Mesodermal cell (in vitro differentiated cells): ENCODE measurements around the gene PDE6A.

Source experiments
- H3K27ac ChIP-seq: 2 replicates; pipeline ENCODE4 v1.7.0; 2013; ENCODE audit warnings: mild to moderate bottlenecking, low read depth, low read length, moderate library complexity; ENCODE audit not compliant: severe bottlenecking
- H3K36me3 ChIP-seq: 2 replicates; pipeline ENCODE4 v1.7.1; 2013; ENCODE audit warnings: mild to moderate bottlenecking, low read length, moderate library complexity; ENCODE audit not compliant: control insufficient read depth, insufficient read depth
- H3K4me1 ChIP-seq: one replicate; pipeline ENCODE4 v1.7.1; 2013; ENCODE audit warnings: mild to moderate bottlenecking, low read length; ENCODE audit not compliant: insufficient read depth, control insufficient read depth, poor library complexity, severe bottlenecking
- H3K4me3 ChIP-seq: 2 replicates; pipeline ENCODE4 v1.7.0; 2013; ENCODE audit warnings: low read length, control low read depth, mild to moderate bottlenecking; ENCODE audit not compliant: insufficient read depth, poor library complexity, severe bottlenecking; ENCODE audit errors: extremely low read depth
- H3K9me3 ChIP-seq: 2 replicates; pipeline ENCODE4 v1.7.1; 2013; ENCODE audit warnings: mild to moderate bottlenecking, low read length, moderate library complexity; ENCODE audit not compliant: control insufficient read depth
- WGBS, 2 experiments: methylation state at CpG; one replicate each; pipeline ENCODE4 v1.1.5; 2013; ENCODE audit warnings: missing lambda C conversion rate in 2 of 2; ENCODE audit not compliant: insufficient coverage in 2 of 2; 5-methylcytosine and 5-hydroxymethylcytosine counted together

The PDE6A gene

DNA sequence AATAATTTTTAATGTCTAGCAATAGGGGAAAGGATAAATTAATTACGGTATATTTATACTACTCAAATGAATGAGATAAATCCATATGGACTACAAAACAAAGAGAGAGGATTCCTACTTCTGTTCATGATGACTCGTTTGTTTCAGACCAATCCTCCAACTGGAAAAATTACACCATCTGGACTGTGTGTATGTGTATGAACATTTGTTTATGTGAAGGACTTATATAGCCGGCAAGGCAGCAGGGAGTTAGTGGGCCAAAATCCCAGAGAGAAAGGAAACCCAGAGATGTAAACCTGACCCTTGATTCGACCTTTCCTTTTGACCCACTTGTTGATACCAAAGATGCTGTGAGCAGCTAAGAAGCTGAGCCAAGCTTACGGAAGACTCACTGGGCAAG, 20.1 kb downstream of the PDE6A start:
- H3K36me3 ChIP-seq, result no peaks in the 10 kb centered on the region
- H3K9me3 ChIP-seq, result no peaks in the 10 kb centered on the region
- no peak overlapping the region for H3K4me3 ChIP-seq
- H3K4me1 ChIP-seq, result no peaks in the 10 kb centered on the region
- H3K27ac ChIP-seq, result no peak overlapping the region
- WGBS, 2 experiments, result 87 to 96% methylated on average over 3 to 4 of the region's 5 CpGs

DNA sequence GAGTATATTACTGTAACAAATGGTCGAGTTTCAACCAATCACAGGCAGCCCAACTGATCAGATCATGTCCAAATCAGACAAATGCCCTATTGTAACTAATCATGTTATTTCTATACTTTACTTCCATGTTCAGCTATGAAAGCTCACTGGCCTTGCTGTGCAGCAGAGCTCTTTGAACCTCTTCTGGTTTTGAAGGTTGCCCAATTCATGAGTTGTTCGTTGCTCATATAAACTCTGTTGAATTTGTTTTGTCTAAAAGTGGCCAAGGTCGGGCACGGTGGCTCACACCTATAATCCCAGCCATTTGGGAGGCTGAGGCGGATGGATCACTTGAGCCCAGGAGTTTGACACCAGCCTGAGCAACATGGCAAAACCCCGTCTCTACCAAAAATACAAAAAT, 21.6 kb downstream of the PDE6A start:
- Histone ChIP-seq H3K4me3 (no peak overlapping the region), H3K36me3 (no peaks in the 10 kb centered on the region), H3K27ac (no peak overlapping the region), H3K4me1 (no peaks in the 10 kb centered on the region), H3K9me3 (no peaks in the 10 kb centered on the region)
- 85 to 95% methylated on average over 4 to 5 of the region's 6 CpGs for WGBS, 2 experiments

DNA sequence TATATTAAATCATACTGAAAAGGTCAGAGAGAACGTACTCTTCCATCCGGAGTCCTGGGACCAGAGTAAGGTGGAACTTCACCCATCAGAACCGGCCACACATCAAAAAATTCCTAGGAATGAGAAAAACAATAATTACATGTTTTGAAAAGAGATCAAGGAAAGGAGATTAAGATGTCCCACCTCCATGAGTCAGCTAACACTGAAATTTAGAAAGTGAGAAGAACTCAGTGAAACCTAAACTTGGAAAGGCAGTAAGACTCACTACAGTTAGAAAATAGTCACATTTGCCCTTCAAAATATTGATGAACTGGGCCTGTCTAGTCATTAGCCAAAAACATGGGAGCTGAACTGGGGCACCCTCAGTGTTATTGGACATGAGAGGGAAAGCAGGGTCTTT, 23.0 kb downstream of the PDE6A start:
- Histone ChIP-seq H3K9me3 (no peaks in the 10 kb centered on the region), H3K27ac (no peak overlapping the region), H3K4me3 (no peak overlapping the region), H3K4me1 (no peaks in the 10 kb centered on the region), H3K36me3 (no peaks in the 10 kb centered on the region)
- WGBS, 2 experiments, result no CpG with 5 or more reads among the region's 3 CpGs

DNA sequence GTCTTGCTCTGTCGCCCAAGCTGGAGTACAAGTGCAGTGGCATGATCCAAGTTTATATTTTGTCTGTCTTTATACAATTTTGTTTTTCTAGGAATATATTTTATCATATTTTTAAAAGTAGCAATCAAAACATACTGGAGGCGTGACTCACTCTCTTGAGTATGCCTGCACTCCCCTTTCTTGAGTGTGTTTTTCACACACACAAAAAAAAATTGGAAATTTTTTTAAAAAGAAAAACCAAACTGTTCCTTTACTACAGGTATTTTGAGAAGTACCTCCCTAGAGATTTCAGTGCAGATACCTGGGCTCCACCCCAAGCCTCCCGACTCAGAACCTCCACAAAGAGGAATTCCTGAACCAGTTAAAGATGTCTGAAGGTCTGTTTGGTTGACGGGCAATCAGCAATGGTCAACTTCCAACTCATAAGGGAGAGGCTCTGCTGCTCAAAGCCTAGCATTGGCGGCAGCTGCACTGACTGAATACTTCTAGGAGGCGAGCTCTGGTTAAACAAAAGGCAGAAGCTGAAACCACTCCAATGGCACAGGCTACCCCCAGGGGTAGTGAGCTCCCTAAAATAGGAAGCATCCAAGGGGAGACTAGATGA, 27.4 kb downstream of the PDE6A start:
- WGBS, 2 experiments, result 90 to 100% methylated on average over 2 to 3 of the region's 6 CpGs
- no peak overlapping the region for H3K27ac ChIP-seq

DNA sequence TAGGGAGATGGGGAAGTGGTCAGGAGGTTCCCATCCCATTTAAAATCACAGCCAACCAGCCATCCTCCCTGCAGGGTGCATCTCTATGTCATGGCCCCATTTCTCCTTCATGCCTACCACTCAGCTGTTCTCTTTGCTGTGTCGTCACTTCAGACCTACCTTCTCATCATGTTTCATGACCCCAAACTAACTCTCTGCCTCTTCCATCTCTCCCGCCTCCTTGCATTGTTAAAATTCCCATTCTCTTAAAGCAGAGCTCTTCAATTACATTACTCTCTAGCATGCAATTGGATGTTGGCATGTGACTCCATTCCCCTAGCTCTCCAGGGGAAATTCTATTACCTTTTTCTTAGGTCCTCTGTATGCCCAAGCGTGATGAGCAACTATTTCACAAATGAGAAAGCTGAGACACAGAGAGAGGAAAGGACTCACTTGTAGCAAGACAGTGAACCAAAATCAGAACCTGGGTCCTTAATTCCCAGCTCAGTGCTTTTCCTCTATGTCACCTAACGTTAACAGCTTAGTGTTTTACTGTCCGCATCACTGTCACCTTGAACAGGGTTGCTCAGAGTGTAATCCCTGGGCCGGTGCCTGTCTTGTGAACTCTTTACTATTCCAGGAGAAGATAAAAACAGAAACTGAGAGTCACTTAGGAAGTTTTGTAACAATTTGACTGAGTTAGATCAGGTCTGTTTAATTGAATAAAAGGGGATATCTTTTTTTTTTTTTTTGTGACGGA, 28.1 kb downstream of the PDE6A start:
- H3K27ac ChIP-seq, result no peak overlapping the region

More for the DNA sequence above, 27.4 kb downstream of the PDE6A start:
- peaks cover 16% of the 10 kb centered on the region for H3K4me1 ChIP-seq
- no peaks in the 10 kb centered on the region for H3K36me3 ChIP-seq
- no peak overlapping the region for H3K4me3 ChIP-seq
- no peaks in the 10 kb centered on the region for H3K9me3 ChIP-seq

DNA sequence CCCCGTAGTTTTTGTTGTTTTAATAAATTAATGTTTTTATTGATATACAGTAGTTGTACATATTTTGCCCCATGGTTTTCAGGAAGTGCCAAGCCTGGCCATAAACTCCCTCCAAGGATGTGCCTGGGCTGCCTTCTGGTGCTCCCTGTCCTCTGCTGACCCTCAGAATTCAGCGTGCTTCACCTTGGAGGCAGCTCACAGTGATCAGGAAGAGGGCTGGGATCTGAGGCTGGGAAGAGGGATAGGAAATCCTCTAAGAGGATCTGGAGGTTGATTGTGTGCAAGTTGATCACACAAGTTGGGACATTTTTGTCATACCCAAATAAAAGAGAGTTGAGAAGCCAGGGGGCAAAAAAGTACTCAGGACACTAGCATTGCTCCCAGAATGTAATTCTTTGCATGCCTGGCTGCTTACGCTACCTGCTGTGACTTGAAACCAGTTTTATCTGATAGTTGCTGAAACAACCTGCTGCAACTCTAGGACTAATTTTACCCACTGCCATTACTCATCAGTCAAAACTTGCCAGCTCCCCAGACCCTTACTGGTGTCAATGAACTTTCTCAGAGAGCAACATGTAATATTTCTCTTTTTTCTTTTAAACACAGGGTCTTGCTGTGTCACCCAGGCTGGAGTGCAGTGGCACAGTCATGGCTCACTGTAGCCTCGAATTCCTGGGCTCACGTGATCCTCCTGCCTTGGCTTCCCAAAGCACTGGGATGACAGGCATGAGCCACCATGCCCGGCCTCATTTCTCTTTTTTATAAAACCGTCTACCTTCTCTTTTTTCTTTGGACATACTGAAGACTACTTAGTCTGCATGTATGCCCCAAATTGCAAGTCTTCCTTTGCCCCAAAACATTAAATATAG, 29.0 kb downstream of the PDE6A start:
- H3K4me3 ChIP-seq, result no peak overlapping the region
- WGBS, 2 experiments, result 85 to 100% methylated on average over 3 to 6 of the region's 7 CpGs
- H3K9me3 ChIP-seq, result no peaks in the 10 kb centered on the region
- peaks cover 16% of the 10 kb centered on the region for H3K4me1 ChIP-seq
- H3K27ac ChIP-seq, result no peak overlapping the region
- no peaks in the 10 kb centered on the region for H3K36me3 ChIP-seq

More for the DNA sequence above, 28.1 kb downstream of the PDE6A start:
- no peaks in the 10 kb centered on the region for H3K9me3 ChIP-seq
- H3K36me3 ChIP-seq, result no peaks in the 10 kb centered on the region
- H3K4me1 ChIP-seq, result peaks cover 16% of the 10 kb centered on the region
- H3K4me3 ChIP-seq, result no peak overlapping the region
- WGBS, 2 experiments, result 91 to 94% methylated on average over 5 to 6 of the region's 7 CpGs

DNA sequence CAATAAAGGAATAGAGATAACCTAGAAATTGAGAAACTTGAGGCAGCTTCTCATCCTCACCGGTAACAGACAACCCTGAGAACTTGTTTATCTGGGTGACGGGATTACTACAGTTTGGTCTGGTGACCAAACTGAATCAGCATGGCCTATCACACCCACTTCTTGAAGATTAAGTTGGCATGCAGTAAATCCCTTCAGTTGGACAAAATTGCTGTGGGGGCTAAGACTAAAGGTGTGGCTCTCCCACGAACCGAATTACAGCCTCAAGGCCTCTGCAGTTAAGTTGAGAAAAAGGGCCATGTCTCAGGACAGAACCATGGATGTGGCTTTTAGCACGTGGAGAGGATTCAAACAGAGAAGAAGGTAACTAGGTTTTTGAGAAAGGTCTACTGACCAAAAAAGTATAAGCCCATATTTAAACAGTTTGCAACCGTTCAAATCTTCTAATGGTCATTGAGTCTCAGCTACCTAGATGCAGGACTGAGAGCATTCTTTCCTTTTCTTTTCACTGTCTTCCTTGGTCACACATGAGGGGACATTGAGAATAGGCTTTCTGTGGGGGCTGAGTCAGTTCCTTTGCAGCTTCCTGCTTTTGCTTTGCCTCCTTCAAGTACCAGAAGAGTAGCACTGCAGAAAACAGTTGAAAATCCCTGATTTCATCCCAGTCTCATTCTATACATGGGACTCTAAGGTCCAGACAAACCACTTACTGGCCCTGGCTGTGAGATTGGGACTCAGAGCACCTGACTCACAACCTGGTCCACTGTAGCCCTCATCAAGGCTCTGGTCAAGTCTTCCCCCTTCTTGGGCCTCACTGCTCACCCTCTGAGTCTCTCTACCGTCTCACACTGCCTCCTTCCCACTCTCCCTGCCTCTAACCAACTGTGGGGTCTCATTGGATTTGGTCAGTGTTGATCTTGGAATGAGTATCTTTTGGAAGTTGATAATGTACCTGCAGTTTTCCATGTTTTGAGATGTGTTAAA, 30.9 kb downstream of the PDE6A start:
- H3K36me3 ChIP-seq, result no peaks in the 10 kb centered on the region
- H3K4me3 ChIP-seq, result no peak overlapping the region
- H3K9me3 ChIP-seq, result no peaks in the 10 kb centered on the region
- H3K4me1 ChIP-seq, result peaks cover 16% of the 10 kb centered on the region
- no peak overlapping the region for H3K27ac ChIP-seq
- WGBS, 2 experiments, result 79 to 91% methylated on average over 5 to 7 of the region's 7 CpGs

DNA sequence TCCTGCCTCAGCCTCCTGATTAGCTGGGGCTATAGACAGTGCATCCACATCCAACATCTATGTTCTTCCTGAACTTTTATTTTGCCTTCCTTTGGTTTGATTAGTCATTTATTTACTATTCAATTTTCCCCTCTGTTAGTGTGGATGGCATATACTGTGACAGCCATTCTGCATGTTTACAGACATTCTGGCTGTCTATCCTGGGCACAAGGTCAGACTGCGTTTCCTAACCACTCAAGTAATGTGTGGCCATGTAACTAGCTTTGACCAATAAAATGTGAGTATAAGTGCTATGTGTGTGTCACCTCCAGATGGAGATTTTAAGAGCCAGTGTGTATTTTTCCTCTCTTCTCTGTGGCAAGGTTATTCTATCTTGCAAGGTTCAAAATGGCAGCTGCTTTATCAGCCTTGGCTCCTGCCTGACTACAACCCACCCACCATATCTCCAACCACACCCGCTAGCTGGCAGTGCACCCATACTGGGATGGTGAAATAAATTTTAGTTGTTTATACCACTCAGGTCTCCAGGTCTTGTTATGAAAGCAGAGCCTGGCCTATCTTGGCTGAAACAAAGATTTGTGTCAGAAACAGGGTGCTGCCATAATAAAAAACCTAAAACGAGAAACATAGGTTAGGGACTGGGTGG, 32.2 kb downstream of the PDE6A start:
- H3K36me3 ChIP-seq, result no peaks in the 10 kb centered on the region
- H3K9me3 ChIP-seq, result no peaks in the 10 kb centered on the region
- 88 to 100% methylated on average over 1 to 2 of the region's 3 CpGs for WGBS, 2 experiments
- peaks cover 16% of the 10 kb centered on the region for H3K4me1 ChIP-seq
- H3K27ac ChIP-seq, result no peak overlapping the region
- H3K4me3 ChIP-seq, result no peak overlapping the region

DNA sequence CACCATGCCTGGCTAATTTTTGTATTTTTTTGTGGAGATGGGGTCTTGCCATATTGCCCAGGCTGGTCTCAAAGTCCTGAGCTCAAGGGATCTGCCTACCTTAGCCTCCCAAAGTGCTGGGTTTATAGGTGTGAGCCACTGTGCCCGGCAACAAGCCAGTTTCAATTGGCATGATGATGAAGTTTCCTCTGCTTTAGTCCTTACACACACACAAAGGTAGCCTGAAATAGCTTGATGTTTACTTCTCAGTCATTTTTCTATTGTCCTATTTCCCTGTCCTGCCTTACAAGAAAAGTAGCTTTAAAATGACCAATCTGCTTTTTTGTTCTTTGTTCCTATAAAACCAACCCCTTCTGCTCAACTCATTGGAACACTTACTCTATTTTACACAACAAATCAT, 33.6 kb downstream of the PDE6A start:
- WGBS, 2 experiments, result 88 to 100% methylated on average over 1 of the region's 1 CpG
- Histone ChIP-seq H3K9me3 (no peaks in the 10 kb centered on the region), H3K4me1 (peaks cover 16% of the 10 kb centered on the region), H3K27ac (no peak overlapping the region), H3K4me3 (no peak overlapping the region), H3K36me3 (no peaks in the 10 kb centered on the region)
